Measurements from ENCODE around the gene CXCR6. TPM values are rescaled to one million over a fixed set of nuclear protein-coding genes. Genes with fewer than 3 reads are reported as not detected.

The CXCR6 gene
- total RNA-seq: not detected in 2 replicates

GRCh38 chr3:45943207-45943846 is at the start of gene CXCR6:
CXCR6 (plus strand) TSS chr3:45943464; CDS start chr3:45946482, 3,018 bp downstream.

GRCh38 chr3:45995236-45996192 is 52.2 kb downstream of the CXCR6 start, which contains the start of gene FYCO1:
FYCO1 (minus strand) TSS chr3:45995824; CDS start chr3:45984910, 10,914 bp downstream.

Other genes starting within 250 kb of the CXCR6 start
- gene SLC6A20, start 146.9 kb upstream of the CXCR6 start, total RNA-seq: not detected in 2 replicates
- gene LZTFL1, start 101.3 kb upstream of the CXCR6 start, total RNA-seq: 4.1 and 5.0 TPM in 2 replicates
- not detected in 2 replicates for gene CCR9, start 56.9 kb upstream of the CXCR6 start, total RNA-seq
- 10.8 and 13.6 TPM in 2 replicates for gene FYCO1, start 52.4 kb downstream of the CXCR6 start, total RNA-seq
- gene XCR1, start 84.0 kb downstream of the CXCR6 start, total RNA-seq: 0.07 TPM in 1 of 2 replicates, not detected in the other

Data from airway epithelial cell (primary cell).